Central memory CD4-positive, alpha-beta T cell (primary cell): ENCODE measurements around the gene CCIN.

ENCODE experiments used
- DNase-seq: peaks from one replicate; pipeline ENCODE4 v3.0.0; 2022

Gene CCIN

DNA sequence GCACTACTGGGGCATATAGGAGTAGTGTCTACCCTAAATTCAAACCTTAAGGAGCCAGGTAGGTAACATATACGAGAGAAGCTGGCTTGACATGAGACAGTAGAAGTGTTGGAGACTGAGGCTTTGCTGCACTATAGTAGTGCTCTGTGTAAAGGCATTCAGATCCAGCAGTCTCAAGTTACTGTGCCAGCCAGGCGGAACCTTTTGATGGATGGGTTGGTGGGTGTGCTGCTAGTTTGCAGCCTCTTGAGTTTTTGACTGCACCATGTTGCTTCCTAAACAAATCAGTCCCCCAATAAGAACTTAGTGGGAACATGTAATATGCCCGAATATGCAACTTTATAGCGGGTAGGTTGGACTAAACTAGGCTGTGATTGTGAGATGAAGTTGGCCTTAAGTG, 23.0 kb downstream of the CCIN start:
- no peak for DNase-seq

DNA sequence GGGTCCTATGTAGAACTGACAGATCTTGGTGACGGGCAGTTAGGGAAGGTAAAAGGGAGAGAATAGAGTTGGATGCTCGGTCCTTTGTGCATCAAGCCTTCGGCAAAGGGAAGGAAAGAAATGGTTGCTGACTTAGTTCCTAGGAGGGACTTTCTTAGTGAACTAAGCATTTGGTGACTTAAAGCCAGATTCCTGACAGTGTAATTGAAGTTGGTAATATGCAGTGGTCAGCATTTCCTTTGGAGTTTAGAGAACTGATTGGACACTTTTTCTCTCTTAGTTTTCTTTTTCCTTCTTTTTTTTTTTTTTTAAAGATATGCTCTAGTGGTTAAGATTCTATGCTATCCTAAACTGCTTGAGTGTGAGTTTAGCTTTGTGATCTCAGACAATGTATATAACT, 23.8 kb downstream of the CCIN start:
- no peak for DNase-seq

DNA sequence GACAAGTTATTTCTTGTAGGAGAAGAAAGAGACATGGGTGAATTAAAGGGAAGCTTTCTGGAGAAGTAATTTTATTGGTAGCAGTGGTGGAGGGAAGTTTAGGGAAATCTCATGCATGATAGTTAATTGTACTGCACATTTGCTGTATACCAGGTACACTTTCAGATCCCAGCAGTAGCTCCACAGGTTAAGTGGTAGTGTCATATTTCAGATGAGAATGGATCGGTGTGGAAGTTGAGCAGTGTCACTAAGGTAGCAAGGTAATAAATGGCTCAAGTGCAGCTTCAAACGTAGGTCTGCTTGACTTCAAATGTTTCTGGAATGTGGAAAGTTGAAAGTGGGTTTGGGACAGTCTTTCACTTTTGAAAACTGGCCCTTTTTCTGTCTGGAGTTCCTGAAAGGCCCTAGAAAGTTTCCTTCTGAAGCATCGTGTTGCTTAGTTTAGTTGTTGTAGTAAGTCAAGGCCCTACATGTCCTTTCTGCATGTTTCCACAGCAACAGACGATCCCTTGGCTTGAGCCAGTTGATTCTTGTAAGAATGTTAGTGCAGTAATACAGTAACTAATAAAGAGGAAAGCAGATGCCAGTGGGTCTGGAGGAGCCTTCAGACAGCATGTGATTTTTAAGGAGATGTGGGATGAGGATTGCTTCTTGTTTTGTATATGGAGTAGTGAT, 25.3 kb downstream of the CCIN start:
- no peak for DNase-seq

DNA sequence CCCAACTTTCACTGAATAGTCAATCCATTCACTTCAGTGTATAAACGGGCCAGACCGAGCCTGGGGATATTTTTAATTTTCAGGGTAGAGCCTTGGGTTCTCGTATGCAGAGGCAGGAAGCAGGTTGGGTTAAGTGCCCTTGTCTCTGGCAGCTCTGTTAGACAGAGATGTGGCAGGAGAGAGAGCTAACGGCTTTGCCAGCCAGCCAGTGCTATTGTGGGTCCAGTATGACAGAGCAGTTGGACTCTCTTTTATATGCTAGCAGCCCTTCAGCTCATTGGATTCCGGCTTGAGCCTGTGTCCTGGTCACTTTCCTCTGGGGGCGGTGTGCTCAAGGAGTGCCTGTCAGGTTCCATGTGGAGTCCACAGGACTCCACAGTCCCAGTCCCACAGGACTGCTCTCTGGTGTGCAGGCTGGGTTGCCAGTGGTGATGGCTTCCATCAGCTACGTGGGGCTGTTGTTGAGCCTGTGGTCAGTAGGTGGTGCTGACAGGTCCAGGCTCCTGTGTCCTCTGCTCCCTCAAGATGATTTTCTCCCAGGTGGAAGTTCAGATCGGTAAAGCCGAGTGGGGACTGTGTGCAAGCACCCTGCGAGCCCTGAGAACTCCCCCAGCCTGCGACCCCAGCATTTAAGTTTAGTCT, 35.8 kb downstream of the CCIN start:
- no peak for DNase-seq

DNA sequence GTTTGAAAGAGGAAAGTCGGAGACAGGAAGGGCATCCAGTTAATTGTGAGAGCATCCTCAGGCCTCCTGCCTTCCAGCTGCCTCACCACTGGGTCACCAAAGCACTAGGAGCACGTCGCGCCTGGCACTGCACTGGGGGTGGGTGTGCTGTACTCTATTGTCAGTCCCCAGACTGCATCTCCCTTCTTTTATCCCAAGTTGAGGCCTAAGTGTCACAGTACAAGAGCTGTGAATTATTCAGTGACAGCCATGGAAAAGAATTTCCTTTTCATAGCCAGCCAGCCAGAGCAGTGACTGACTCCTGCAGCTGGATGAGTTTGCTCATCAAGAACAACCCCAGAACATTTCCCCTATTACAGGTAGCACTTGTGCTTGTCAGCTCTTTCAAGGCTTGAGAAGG, 37.8 kb downstream of the CCIN start:
- no peak for DNase-seq

DNA sequence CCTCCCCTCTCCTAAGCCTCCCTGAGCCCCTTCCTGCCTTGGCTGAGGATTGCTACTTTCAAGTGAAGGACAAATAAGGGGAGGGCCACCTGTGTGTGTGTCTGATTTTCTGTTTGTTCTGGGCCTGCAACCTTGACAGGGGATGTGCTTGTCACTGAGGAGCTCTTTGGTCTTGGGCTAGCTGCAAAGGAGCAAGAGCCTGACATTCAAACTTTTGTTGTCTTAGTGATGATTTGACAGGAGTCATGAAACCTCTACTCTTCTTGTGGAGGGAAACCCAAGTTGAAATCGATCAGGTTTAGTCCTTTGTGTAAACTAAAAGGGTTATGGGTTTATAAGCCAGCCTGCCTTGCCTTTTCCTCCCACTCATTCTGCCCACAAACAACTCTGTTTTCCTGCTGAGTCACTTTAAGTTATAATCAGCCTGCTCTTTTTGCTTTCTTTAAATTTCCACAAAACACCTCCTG, 38.4 kb downstream of the CCIN start:
- no peak for DNase-seq

DNA sequence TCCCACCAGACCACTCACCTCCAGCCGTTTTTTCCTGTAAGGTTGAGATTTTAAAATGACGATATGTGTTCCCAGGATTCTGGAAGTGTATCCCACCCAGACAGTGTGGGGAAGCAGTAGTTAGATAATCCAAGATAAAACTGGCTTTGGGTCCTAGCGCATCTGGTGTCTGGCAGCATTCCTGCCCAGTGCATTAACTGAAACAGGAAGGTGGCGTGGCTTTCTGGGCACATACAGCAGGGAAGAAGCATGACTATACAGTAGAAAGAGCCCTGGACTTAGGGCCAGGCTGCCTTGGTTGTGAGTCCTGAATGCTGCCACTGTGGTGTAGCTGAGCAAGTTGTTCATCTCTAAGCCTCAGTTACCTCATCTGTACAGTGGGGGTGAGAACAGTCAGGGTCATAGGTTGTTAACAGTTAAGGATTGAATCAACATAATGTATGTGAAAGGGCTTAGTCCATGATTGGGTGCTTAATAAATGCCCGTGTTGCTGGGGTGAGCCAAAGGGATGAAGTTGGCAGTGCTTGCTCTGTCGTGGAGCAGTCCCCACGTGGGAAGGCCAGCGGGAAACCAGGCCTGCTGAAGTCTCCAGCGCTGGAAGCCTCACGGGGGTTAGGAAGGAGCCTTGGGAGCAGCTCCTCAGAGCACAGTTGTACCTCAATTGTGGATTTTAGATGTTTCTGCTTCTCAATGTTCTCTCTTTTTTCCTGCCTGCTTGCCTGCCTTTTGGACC, 39.5 kb downstream of the CCIN start:
- DNase-seq, result no peak

DNA sequence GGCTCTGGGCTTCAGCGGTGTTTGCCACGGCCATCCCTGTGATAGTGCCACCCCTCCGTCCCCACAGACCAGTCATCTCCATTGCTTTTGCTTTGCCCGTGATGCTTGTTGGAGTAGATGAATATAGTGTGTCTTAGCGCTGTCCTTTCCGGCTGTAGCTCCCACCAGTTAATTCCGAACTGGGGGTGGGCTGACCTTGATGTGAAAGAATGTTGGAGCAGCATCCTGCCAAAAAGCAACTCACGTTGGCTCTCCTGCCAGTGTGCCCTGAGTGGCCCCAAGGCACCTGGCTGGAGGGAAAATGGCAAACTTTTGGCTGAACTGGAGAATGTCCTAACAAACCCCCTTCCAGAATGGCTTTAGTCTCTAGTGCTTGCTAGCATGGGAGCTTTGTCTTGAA, 41.5 kb downstream of the CCIN start:
- DNase-seq, result no peak

DNA sequence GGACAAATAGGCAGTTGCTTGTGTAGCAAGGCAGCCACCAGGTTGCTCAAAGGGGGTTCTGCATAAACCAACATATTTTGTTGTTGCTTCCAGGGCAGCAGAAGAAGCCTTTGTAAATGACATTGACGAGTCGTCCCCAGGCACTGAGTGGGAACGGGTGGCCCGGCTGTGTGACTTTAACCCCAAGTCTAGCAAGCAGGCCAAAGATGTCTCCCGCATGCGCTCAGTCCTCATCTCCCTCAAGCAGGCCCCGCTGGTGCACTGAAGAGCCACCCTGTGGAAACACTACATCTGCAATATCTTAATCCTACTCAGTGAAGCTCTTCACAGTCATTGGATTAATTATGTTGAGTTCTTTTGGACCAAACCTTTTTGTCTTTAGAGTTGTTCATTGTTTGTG, 42.3 kb downstream of the CCIN start:
- no peak for DNase-seq

DNA sequence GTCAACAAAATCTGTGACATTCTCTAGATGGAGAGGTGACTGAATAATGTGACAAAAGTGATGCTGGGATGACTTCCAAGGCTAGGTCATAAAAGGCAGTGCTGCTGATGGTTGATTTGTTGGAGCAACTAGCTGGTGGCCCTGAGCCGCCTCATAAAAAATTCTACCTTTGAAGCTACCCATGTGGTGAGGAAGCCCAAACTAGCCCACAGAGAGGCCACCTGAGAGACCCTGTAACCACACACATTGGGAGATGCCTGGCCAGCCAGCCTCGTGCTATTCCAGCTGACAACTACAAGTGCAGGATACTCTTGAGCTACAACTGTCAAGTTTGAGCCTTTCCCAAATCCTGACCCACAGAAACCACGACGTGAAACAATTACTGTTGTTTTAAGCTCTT, 44.2 kb downstream of the CCIN start:
- DNase-seq, result no peak

DNA sequence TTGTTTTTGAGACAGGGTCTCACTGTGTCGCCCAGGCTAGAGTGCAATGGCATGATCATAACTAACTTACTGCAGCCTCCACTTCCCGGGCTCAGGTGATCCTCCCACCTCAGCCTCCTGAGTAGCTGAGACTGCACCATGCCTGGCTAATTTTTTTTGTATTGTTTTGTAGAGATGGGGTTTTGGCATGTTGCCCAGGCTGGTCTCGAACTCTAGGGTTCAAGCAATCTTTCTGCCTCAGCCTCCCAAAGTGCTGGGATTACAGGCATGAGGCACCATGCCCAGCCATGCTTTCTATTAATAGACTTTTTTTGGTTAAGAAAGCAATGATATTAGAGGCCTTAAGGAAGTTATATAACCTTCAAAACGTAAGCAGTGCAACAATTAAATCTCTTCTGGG, 44.8 kb downstream of the CCIN start:
- DNase-seq, result no peak

DNA sequence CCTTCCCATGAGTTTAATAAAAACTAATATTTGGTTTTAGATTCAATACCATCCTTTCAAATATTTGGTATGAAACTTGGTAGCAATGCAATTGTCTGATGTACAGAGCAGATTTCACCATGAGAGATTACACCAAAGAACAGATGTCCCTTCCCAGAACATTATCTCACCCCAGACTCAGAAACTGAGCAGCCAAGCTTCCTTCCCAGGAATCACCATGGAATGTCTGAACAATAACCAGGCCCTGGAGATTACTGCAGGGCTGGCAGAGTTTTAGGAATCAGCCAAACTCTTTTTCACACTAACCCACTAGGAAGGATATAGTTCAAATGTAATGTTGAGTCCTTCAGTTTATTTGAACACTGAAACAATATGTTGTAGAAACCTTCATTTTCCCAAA, 45.4 kb downstream of the CCIN start:
- no peak for DNase-seq

DNA sequence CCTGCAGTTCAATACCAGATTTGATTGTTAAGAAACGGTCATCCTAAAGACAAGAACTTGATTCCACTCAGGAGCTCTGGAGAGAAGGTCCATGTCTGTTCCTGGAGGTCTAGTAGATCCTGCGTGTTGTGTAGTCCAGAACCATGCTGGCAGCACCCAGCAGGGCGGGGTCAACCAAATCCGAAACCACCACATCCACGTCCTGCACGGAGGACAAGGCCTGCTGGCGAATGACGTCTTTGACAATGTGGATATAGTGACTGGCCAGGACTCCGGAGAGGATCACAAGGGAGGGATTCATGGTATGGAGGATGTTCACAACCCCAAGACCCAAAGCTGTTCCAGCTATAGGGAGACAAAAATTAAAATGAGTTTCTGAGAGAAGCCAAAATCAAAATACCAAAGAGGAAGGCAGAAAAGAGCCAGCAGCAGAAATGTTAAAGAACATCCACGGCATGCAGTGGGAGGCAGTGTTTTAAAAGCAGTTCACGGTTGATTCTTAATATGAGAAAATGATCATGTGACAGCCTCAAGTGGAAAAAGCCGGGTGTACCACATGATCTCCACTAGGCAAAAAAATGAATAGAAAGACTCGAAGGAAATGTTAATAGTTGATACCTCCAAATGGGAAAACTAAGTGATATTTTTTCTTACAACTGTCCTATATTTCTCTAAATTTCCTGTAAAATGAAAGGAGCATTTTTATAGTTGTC, 48.2 kb downstream of the CCIN start:
- DNase-seq, result no peak

DNA sequence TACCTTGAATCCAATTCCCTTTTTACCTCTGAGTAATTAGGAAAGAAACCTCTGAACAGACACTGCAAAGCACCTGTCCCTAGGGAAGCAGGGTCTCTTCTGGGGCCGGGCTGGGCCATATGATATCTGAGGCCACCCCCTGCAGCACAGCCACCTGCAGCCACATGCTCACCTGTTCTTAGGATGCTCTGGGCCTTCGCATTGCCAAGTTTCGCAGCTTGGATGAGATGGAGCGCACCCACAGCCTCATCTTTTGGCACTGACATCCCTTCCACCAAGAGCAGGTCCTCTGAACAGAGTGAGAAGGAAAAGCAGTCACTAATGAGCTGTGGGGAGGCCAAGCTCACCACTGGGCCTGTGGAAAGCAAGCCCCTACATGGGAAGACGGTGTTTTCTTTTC, 48.8 kb downstream of the CCIN start:
- no peak for DNase-seq

DNA sequence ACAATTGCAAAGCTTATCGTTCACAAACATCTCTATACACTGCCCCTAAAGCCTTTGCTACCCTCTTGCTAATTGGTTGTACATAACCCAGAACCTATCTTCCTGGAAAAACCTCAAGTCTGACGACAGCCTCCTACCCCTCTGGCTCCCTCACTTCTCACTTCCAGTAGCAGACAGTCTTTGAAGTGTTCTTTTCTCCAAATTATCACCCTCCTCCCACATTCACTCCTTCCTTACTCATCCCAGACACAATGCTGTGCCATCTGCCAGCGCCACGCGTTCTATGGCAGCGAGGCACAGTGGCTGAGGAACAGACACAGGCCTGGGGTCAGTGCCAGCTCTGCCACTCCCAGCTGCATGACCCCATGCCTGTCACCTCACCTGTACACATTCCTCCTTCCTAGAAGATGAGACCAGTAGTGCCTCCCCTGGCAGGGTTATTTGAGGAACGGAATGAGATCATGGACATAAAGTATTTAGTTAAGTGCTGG, 49.3 kb downstream of the CCIN start:
- DNase-seq, result no peak
